DMS79 treated with DMSO at 0.1 percent for 48 hours (cell line): ENCODE results near the gene TYRO3.

Source experiments
- DNase-seq: peaks from one replicate; lab custom pipeline; 2025; lab: John Stamatoyannopoulos, UW

Gene TYRO3

GRCh38 chr15:41558400-41559238, at the start of gene TYRO3:
TYRO3 (plus strand) TSS chr15:41559212; CDS start chr15:41559258, 46 bp downstream.
- DNase-seq, result no peak

- DNase-seq, result no peak
Measured at GRCh38 chr15:41510728-41511127, 48.3 kb upstream of the TYRO3 start.

GRCh38 chr15:41511331-41511898, 47.6 kb upstream of the TYRO3 start:
- DNase-seq, result no peak

- DNase-seq, result no peak
Measured at GRCh38 chr15:41511899-41512369, 47.1 kb upstream of the TYRO3 start.

GRCh38 chr15:41512512-41512939, 46.5 kb upstream of the TYRO3 start:
- no peak for DNase-seq

GRCh38 chr15:41512940-41513505, 46.0 kb upstream of the TYRO3 start:
- no peak for DNase-seq

GRCh38 chr15:41513506-41514227, 45.3 kb upstream of the TYRO3 start, which contains the start of gene LTK:
LTK (minus strand) TSS chr15:41513827; CDS start chr15:41513709, 118 bp downstream.
- DNase-seq, result peak; percentile 46

- DNase-seq, result no peak
Measured at GRCh38 chr15:41517895-41518449, 41.0 kb upstream of the TYRO3 start.

GRCh38 chr15:41520636-41521035, 38.4 kb upstream of the TYRO3 start:
- DNase-seq, result no peak

- DNase-seq, result no peak
Measured at GRCh38 chr15:41521614-41522013, 37.4 kb upstream of the TYRO3 start.

GRCh38 chr15:41523097-41523496, 35.9 kb upstream of the TYRO3 start:
- DNase-seq, result no peak

- no peak for DNase-seq
Measured at GRCh38 chr15:41530363-41530956, 28.6 kb upstream of the TYRO3 start.

- DNase-seq, result no peak
Measured at GRCh38 chr15:41535544-41535943, 23.5 kb upstream of the TYRO3 start.

- no peak for DNase-seq
Measured at GRCh38 chr15:41536866-41537265, 22.1 kb upstream of the TYRO3 start.

- no peak for DNase-seq
Measured at GRCh38 chr15:41543521-41543870, 15.5 kb upstream of the TYRO3 start.

- DNase-seq, result no peak
Measured at GRCh38 chr15:41544650-41545015, 14.4 kb upstream of the TYRO3 start.

- DNase-seq, result no peak
Measured at GRCh38 chr15:41545218-41545617, 13.8 kb upstream of the TYRO3 start.

GRCh38 chr15:41546851-41547786, 11.9 kb upstream of the TYRO3 start:
- no peak for DNase-seq

- no peak for DNase-seq
Measured at GRCh38 chr15:41550066-41550775, 8.8 kb upstream of the TYRO3 start.

GRCh38 chr15:41553731-41554130, 5.3 kb upstream of the TYRO3 start:
- no peak for DNase-seq
